Testis (tissue), 2 donors: ENCODE data around the gene PTGER2.

Experiments
- CTCF ChIP-seq, 3 experiments: fragments of 450-650 bp in 2 of 3; fragments of 200-600 bp in 1 of 3; sonication (generic) in 1 of 3; IDR thresholded peaks; one replicate each; pipeline ENCODE4 v1.5.1; 2016 to 2019; ENCODE audit warnings: antibody characterized with exemption in 3 of 3, mild to moderate bottlenecking in 2 of 3, moderate library complexity in 1 of 3
- POLR2A ChIP-seq: fragments of 450-650 bp; IDR thresholded peaks from one replicate; pipeline ENCODE4 v1.6.1; 2017; ENCODE audit warnings: antibody characterized with exemption, mild to moderate bottlenecking, moderate library complexity

DNA sequence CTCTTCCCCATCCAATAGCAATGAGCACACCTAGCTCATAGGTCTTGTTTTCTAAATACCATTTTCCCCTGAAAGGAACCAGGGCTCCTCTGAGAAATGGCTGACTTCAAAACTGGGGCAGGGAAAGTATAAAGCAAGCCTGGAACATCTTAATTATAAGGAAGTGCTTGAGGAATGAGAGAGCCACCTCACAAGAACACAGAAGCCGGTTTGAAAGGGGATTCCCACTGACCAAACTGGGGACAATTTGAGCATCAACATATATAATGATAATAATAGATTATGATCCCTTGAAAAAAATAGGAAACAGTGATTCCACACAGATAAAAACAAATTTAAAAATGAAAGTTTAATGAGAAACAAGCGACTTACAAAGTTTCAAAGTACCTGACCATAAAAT, 22.1 kb downstream of the PTGER2 start:
- TF ChIP-seq CTCF (IDR thresholded peaks at IDR 0.05) (no peak), POLR2A (no peak)
